HepG2 (cell line): Measurements from ENCODE around the gene INTS7. TPM values are rescaled to one million over a fixed set of nuclear protein-coding genes. Genes with fewer than 3 reads are reported as not detected.

ENCODE experiments used
- CENPT ChIP-seq: sonication (generic); formaldehyde crosslinking; IDR thresholded peaks from 2 replicates; pipeline ENCODE4 v1.8.0; 2022; ENCODE audit warnings: low read depth, mild to moderate bottlenecking, moderate library complexity, missing genetic modification reagents
- FOXJ3 ChIP-seq: sonication (generic); formaldehyde crosslinking; IDR thresholded peaks from 2 replicates; pipeline ENCODE4 v1.4.0; 2020; ENCODE audit warnings: missing genetic modification reagents, mild to moderate bottlenecking, borderline replicate concordance
- GATAD1 ChIP-seq: IDR thresholded peaks from 2 replicates; pipeline ENCODE4 v1.6.1; 2016; ENCODE audit warnings: missing genetic modification reagents, missing compliant biosample characterization
- GPN1 ChIP-seq: sonication (generic); formaldehyde crosslinking; IDR thresholded peaks from 2 replicates; pipeline ENCODE4 v1.5.1; 2020; ENCODE audit warnings: missing genetic modification reagents, borderline replicate concordance
- HOXA5 ChIP-seq: sonication (generic); formaldehyde crosslinking; IDR thresholded peaks from 2 replicates; pipeline ENCODE4 v1.4.0; 2020; ENCODE audit warnings: missing genetic modification reagents
- NFYC ChIP-seq: IDR thresholded peaks from 2 replicates; pipeline ENCODE4 v1.6.1; 2016; ENCODE audit warnings: missing genetic modification reagents, missing compliant biosample characterization
- RFXAP ChIP-seq: sonication (generic); formaldehyde crosslinking; IDR thresholded peaks from 2 replicates; pipeline ENCODE4 v1.4.0; 2020; ENCODE audit warnings: missing genetic modification reagents, borderline replicate concordance
- THRA ChIP-seq: sonication (generic); formaldehyde crosslinking; IDR thresholded peaks from 2 replicates; pipeline ENCODE4 v1.4.0; 2020; ENCODE audit warnings: missing genetic modification reagents, borderline replicate concordance
- ZNF24 ChIP-seq: fragments of 450-650 bp; IDR thresholded peaks from 2 replicates; pipeline ENCODE4 v1.6.1; 2017; ENCODE audit warnings: antibody characterized with exemption, mild to moderate bottlenecking
- ZNF362 ChIP-seq: sonication (generic); formaldehyde crosslinking; IDR thresholded peaks from 2 replicates; pipeline ENCODE4 v1.4.0; 2020; ENCODE audit warnings: missing genetic modification reagents, mild to moderate bottlenecking, borderline replicate concordance
- ZNF430 ChIP-seq: sonication (generic); formaldehyde crosslinking; IDR thresholded peaks from 2 replicates; pipeline ENCODE4 v1.9.0; 2021; ENCODE audit warnings: mild to moderate bottlenecking, missing genetic modification reagents
- ZNF501 ChIP-seq: sonication (generic); formaldehyde crosslinking; IDR thresholded peaks from 2 replicates; pipeline ENCODE4 v1.5.1; 2020; ENCODE audit warnings: mild to moderate bottlenecking, moderate library complexity, missing genetic modification reagents
- ZNF777 ChIP-seq: sonication (generic); formaldehyde crosslinking; IDR thresholded peaks from 2 replicates; pipeline ENCODE4 v1.4.0; 2020; ENCODE audit warnings: missing genetic modification reagents
- polyA plus RNA-seq, 8 experiments: library from polyadenylated mRNA; depleted of rRNA in 3 of 8; stranded (reverse) in 7 of 8; unstranded in 1 of 8; fragments of >200 nt; fragmentation: Illumina TruSeq in 4 of 8; extraction: Trizol in 4 of 8; gene quantifications; 2 replicates each; pipeline versions ENCODE4 v1.2.1 to v1.2.3, GENCODE V29; 2011 to 2016; ENCODE audit warnings: low read depth in 4 of 8, missing spikeins in 1 of 8, mixed read lengths in 1 of 8; ENCODE audit not compliant: insufficient read depth in 1 of 8
- total RNA-seq, 5 experiments: library from RNA; depleted of rRNA; stranded (reverse); fragments of >200 nt; fragmentation: Illumina TruSeq; extraction: Trizol; gene quantifications; 2 replicates each; pipeline ENCODE4 v1.2.3, GENCODE V29; 2016; ENCODE audit warnings: low read depth in 1 of 5
- TF ChIP-seq, protein P1 (sequence below): sonication (generic); formaldehyde crosslinking; IDR thresholded peaks from 2 replicates; pipeline ENCODE4 v1.4.0; 2020; ENCODE audit warnings: missing genetic modification reagents
- TF ChIP-seq, protein P2 (sequence below): IDR thresholded peaks from 2 replicates; pipeline ENCODE4 v1.6.1; 2016; ENCODE audit warnings: low read depth, missing genetic modification reagents, missing compliant biosample characterization
- TF ChIP-seq, protein P3 (sequence below): sonication (generic); formaldehyde crosslinking; IDR thresholded peaks from 2 replicates; pipeline ENCODE4 v1.4.0; 2020; ENCODE audit warnings: missing genetic modification reagents

The INTS7 gene
- total and polyA plus RNA-seq, 2 of the 13 experiments (the other 11 are each of a cell fraction or from before 2014, with no cell fraction given), result 18.3 to 22.4 TPM

DNA sequence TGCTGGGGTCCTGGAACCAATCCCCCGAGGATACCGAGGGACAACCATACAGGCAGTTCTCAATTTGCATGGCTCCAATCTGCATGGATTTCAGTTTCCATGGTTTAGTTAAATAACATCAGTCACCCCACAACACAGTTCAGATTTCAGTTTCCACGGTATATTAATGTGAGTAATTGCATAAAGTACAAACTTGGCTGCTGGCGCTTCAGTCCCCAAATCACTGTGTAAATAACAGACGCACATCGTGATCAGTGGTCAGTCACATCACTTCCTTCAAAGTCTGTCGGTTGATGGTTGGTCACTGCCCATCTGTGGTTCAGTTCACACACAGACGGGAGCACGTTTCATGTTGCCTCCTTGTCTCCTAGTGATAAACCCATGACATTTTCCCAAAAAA, 138.4 kb downstream of the INTS7 start (continued):
- TF ChIP-seq, protein P1, sequence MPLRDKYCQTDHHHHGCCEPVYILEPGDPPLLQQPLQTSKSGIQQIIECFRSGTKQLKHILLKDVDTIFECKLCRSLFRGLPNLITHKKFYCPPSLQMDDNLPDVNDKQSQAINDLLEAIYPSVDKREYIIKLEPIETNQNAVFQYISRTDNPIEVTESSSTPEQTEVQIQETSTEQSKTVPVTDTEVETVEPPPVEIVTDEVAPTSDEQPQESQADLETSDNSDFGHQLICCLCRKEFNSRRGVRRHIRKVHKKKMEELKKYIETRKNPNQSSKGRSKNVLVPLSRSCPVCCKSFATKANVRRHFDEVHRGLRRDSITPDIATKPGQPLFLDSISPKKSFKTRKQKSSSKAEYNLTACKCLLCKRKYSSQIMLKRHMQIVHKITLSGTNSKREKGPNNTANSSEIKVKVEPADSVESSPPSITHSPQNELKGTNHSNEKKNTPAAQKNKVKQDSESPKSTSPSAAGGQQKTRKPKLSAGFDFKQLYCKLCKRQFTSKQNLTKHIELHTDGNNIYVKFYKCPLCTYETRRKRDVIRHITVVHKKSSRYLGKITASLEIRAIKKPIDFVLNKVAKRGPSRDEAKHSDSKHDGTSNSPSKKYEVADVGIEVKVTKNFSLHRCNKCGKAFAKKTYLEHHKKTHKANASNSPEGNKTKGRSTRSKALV (CRISPR knock-in tag), result no peak
- TF ChIP-seq ZNF777, result peak; percentile 44; the same call in 1 of the 2 replicates
- TF ChIP-seq GATAD1, result 0 out of 2 replicates have a peak, but pooled peaks have one; percentile 27
- no peak for TF ChIP-seq GPN1
- TF ChIP-seq FOXJ3 (CRISPR knock-in tag), result 0 out of 2 replicates have a peak, but pooled peaks have one; percentile 31
- no peak for TF ChIP-seq ZNF501
- no peak for TF ChIP-seq RFXAP (CRISPR knock-in tag)
- no peak for TF ChIP-seq NFYC (CRISPR knock-in tag)
- TF ChIP-seq, protein P2, sequence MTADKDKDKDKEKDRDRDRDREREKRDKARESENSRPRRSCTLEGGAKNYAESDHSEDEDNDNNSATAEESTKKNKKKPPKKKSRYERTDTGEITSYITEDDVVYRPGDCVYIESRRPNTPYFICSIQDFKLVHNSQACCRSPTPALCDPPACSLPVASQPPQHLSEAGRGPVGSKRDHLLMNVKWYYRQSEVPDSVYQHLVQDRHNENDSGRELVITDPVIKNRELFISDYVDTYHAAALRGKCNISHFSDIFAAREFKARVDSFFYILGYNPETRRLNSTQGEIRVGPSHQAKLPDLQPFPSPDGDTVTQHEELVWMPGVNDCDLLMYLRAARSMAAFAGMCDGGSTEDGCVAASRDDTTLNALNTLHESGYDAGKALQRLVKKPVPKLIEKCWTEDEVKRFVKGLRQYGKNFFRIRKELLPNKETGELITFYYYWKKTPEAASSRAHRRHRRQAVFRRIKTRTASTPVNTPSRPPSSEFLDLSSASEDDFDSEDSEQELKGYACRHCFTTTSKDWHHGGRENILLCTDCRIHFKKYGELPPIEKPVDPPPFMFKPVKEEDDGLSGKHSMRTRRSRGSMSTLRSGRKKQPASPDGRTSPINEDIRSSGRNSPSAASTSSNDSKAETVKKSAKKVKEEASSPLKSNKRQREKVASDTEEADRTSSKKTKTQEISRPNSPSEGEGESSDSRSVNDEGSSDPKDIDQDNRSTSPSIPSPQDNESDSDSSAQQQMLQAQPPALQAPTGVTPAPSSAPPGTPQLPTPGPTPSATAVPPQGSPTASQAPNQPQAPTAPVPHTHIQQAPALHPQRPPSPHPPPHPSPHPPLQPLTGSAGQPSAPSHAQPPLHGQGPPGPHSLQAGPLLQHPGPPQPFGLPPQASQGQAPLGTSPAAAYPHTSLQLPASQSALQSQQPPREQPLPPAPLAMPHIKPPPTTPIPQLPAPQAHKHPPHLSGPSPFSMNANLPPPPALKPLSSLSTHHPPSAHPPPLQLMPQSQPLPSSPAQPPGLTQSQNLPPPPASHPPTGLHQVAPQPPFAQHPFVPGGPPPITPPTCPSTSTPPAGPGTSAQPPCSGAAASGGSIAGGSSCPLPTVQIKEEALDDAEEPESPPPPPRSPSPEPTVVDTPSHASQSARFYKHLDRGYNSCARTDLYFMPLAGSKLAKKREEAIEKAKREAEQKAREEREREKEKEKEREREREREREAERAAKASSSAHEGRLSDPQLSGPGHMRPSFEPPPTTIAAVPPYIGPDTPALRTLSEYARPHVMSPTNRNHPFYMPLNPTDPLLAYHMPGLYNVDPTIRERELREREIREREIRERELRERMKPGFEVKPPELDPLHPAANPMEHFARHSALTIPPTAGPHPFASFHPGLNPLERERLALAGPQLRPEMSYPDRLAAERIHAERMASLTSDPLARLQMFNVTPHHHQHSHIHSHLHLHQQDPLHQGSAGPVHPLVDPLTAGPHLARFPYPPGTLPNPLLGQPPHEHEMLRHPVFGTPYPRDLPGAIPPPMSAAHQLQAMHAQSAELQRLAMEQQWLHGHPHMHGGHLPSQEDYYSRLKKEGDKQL (CRISPR knock-in tag), result no peak
- no peak for TF ChIP-seq ZNF430 (CRISPR knock-in tag)
- TF ChIP-seq, protein P3, sequence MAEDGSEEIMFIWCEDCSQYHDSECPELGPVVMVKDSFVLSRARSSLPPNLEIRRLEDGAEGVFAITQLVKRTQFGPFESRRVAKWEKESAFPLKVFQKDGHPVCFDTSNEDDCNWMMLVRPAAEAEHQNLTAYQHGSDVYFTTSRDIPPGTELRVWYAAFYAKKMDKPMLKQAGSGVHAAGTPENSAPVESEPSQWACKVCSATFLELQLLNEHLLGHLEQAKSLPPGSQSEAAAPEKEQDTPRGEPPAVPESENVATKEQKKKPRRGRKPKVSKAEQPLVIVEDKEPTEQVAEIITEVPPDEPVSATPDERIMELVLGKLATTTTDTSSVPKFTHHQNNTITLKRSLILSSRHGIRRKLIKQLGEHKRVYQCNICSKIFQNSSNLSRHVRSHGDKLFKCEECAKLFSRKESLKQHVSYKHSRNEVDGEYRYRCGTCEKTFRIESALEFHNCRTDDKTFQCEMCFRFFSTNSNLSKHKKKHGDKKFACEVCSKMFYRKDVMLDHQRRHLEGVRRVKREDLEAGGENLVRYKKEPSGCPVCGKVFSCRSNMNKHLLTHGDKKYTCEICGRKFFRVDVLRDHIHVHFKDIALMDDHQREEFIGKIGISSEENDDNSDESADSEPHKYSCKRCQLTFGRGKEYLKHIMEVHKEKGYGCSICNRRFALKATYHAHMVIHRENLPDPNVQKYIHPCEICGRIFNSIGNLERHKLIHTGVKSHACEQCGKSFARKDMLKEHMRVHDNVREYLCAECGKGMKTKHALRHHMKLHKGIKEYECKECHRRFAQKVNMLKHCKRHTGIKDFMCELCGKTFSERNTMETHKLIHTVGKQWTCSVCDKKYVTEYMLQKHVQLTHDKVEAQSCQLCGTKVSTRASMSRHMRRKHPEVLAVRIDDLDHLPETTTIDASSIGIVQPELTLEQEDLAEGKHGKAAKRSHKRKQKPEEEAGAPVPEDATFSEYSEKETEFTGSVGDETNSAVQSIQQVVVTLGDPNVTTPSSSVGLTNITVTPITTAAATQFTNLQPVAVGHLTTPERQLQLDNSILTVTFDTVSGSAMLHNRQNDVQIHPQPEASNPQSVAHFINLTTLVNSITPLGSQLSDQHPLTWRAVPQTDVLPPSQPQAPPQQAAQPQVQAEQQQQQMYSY, result peak; percentile 19; the same call in 1 of the 2 replicates
- TF ChIP-seq CENPT (CRISPR knock-in tag), result no peak
- TF ChIP-seq ZNF362 (CRISPR knock-in tag), result no peak
- no peak for TF ChIP-seq ZNF24
- no peak for TF ChIP-seq THRA
- TF ChIP-seq HOXA5, result 0 out of 2 replicates have a peak, but pooled peaks have one; percentile 24
